Measurements from ENCODE around the gene CARF.

The CARF gene

GRCh38 chr2:202933958-202934357 lies 21.9 kb downstream of the CARF start:
- TF ChIP-seq REST (IDR thresholded peaks at IDR 0.05; ENCODE audit: insufficient read depth in 1 of 2, low read depth in 2 of 2, low read length in 2 of 2) (no peak), TAF1 (IDR thresholded peaks at IDR 0.05; ENCODE audit: borderline replicate concordance, insufficient read depth, low read length) (no peak)

GRCh38 chr2:202934456-202934855 lies 22.4 kb downstream of the CARF start:
- TF ChIP-seq TAF1 (IDR thresholded peaks at IDR 0.05; ENCODE audit: borderline replicate concordance, insufficient read depth, low read length), result no peak
- no peak for TF ChIP-seq SIN3A (IDR thresholded peaks at IDR 0.05; ENCODE audit: borderline replicate concordance, insufficient read depth, low read length)
- TF ChIP-seq FOXP2 (optimal IDR thresholded peaks at IDR 0.05; ENCODE audit: borderline replicate concordance, extremely low read depth, extremely low read length, insufficient read depth), result no peak
- no peak for TF ChIP-seq POLR2AphosphoS5 (IDR thresholded peaks at IDR 0.05; ENCODE audit: low read depth, low read length)
- no peak for TF ChIP-seq REST (IDR thresholded peaks at IDR 0.05; ENCODE audit: insufficient read depth in 1 of 2, low read depth in 2 of 2, low read length in 2 of 2)

GRCh38 chr2:202938960-202939359 lies 26.9 kb downstream of the CARF start:
- TF ChIP-seq POLR2AphosphoS5 (IDR thresholded peaks at IDR 0.05; ENCODE audit: low read depth, low read length) (no peak), SIN3A (IDR thresholded peaks at IDR 0.05; ENCODE audit: borderline replicate concordance, insufficient read depth, low read length) (no peak), TAF1 (IDR thresholded peaks at IDR 0.05; ENCODE audit: borderline replicate concordance, insufficient read depth, low read length) (no peak), REST (IDR thresholded peaks at IDR 0.05; ENCODE audit: insufficient read depth in 1 of 2, low read depth in 2 of 2, low read length in 2 of 2) (no peak), FOXP2 (optimal IDR thresholded peaks at IDR 0.05; ENCODE audit: borderline replicate concordance, extremely low read depth, extremely low read length, insufficient read depth) (no peak)

GRCh38 chr2:202941771-202942170 lies 29.7 kb downstream of the CARF start:
- TF ChIP-seq FOXP2 (optimal IDR thresholded peaks at IDR 0.05; ENCODE audit: borderline replicate concordance, extremely low read depth, extremely low read length, insufficient read depth) (no peak), POLR2AphosphoS5 (IDR thresholded peaks at IDR 0.05; ENCODE audit: low read depth, low read length) (no peak), REST (IDR thresholded peaks at IDR 0.05; ENCODE audit: insufficient read depth in 1 of 2, low read depth in 2 of 2, low read length in 2 of 2) (no peak), SIN3A (IDR thresholded peaks at IDR 0.05; ENCODE audit: borderline replicate concordance, insufficient read depth, low read length) (no peak), TAF1 (IDR thresholded peaks at IDR 0.05; ENCODE audit: borderline replicate concordance, insufficient read depth, low read length) (no peak)

- TF ChIP-seq TAF1 (IDR thresholded peaks at IDR 0.05; ENCODE audit: borderline replicate concordance, insufficient read depth, low read length) (no peak), SIN3A (IDR thresholded peaks at IDR 0.05; ENCODE audit: borderline replicate concordance, insufficient read depth, low read length) (no peak), POLR2AphosphoS5 (IDR thresholded peaks at IDR 0.05; ENCODE audit: low read depth, low read length) (no peak), REST (IDR thresholded peaks at IDR 0.05; ENCODE audit: insufficient read depth in 1 of 2, low read depth in 2 of 2, low read length in 2 of 2) (no peak), FOXP2 (optimal IDR thresholded peaks at IDR 0.05; ENCODE audit: borderline replicate concordance, extremely low read depth, extremely low read length, insufficient read depth) (no peak)
Measured at GRCh38 chr2:202944408-202944807, 32.3 kb downstream of the CARF start.

All from PFSK-1 (cell line).